H4 (cell line): ENCODE measurements around the gene TMED4. TPM values are rescaled to one million over a fixed set of nuclear protein-coding genes. Genes with fewer than 3 reads are reported as not detected.
"Not testable (repeated sequence)": the region's sequence is repeated elsewhere in the genome, so short reads cannot be mapped to it uniquely, and the experiment has no call there.

Experiments
- DNase-seq: peaks from one replicate; pipeline ENCODE4 v3.0.0-alpha.2; 2015; ENCODE audit warnings: low spot score
- total RNA-seq: library from RNA; depleted of rRNA; stranded (reverse); fragments of >200 nt; shearing (Covaris generic); gene quantifications from 2 replicates; pipeline ENCODE4 v1.2.3, GENCODE V29; 2014

TMED4 gene
- total RNA-seq, 1 experiment from 2014 or later = 289 TPM

DNA sequence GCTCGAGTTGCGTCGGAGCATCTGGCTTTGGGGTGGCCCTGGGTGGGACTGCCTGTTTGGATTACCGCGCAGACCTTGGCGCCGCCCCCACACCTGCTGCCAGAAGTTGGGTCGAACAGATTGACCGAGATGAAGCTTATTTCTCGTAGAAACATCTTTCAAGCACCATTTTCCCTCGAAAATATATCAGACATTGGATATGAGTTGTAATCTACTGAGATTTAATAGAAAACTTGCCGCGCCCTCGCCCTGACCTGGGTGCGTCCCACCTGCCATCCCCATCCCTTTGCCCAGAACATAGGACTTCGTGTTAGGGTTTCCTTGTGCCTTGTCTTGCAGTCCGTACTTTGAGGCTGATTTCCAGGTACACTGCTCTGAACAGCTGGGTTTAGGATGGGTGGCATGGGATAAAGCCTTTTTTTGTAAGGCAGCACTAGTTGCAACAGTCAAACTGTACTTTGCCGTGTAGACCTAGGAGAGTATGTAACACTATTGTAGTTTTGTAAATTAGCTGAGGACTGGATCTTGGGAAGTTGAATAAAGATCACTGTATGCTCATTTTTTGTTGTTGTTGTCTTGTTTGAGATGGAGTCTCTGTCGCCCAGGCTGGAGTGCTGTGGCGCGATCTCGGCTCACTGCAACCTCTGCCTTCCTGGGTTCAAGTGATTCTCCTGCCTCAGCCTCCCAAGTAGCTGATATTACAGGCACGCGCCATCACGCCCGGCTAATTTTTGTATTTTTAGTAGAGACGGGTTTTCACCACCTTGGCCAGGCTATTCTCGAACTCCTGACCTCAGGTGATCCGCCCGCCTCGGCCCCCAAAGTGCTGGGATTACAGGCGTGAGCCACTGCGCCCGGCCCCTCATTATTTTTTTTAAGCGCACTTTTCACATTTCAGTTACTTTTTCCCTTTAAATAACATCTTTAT is 25.4 kb upstream of the TMED4 start:
- DNase-seq = no peak

DNA sequence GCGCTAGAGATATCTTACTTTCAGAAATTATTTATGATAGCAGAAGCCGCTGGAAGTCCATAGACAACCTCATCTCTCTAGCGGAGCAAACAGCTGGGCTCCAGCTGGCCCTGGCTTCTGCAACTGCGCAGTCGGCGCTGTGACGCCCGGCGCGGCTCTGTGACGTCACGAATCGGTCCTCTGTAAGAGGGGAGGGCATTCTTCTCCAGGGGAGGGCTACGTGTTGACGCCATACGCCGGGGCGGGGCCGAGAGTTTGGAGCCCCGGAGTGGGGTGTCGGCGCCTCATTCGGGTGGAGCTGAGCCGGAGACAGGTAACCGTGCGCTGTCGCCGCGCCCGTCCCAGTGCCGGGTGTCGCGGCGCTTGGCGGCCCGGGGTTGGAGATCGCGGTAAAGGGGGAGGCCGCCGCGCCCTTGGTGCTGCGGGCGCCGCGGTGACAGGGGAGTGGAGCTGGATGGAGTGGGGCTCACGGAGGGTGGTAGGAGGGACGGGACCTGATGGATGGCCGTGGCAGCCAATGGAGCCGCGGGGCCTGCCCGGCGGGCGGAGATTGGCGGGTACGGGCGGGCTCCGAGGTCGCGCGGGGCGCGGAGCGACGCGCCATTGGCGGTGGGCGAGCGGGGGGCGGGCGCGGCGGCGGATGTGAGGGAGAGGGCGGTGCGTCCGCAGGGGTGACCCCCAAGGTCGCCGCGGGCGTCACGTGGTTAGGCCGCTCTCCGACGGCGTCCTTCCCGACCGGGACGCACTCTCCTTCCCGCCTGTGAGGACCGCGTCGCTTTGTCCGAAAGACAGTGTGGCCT is 24.5 kb upstream of the TMED4 start, which contains the start of gene OGDH:
Gene OGDH, plus strand, starts transcription at position 287 of the 800 bp plus-strand sequence. CDS start 17,717 bp downstream, outside the sequence.
- DNase-seq = peak; percentile 100

DNA sequence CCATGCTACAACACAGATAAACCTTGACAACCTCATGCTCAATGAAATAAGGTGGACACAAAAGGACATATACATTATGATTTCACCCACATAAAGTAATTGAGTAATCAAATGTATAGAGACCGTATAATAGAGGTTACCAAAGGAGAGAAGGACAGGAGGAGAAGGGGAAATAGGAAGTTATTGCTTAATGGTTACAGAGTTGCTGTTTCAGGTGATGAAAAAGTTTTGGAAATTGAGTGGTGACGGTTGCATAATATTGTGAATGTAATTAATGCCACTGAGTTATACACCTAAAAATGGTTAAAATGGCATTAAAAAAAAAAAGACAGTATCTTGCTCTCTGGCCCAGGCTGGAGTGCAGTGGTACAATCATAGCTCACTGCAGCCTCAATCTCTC is 22.9 kb upstream of the TMED4 start:
- no peak for DNase-seq

DNA sequence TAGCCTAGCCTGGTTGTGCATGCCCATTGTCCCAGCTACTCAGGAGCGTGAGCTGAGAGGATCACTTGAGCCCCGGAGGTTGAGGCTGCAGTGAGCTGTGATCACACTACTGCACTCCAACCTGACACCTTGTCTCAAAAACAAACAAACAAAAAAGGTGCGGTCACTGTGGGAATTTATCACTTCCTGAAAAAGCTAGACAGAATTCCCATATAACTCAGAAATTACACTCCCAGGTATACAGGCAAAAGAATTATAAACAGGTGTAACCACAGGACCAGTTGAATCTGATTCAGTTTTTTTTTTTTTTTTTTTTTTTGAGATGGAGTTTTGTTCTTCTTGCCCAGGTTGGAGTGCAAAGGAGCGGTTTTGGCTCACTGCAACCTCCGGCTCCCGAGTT is 21.2 kb upstream of the TMED4 start:
- no peak for DNase-seq

DNA sequence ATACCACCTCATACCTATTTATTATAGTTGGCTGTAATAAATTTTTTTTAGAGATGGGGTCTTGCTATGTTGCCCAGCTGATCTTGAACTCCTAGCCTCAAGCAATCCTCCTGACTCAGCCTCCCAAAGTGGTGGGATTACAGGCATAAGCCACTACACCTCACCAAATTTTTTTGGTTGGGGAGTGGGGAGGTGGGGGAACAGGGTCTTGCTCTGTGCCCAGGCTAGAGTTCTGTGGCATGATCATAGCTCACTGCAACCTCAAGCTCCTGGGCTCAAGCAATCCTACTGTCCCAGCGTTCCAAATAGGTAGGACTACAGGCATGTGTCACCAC is 20.5 kb upstream of the TMED4 start:
- no peak for DNase-seq

DNA sequence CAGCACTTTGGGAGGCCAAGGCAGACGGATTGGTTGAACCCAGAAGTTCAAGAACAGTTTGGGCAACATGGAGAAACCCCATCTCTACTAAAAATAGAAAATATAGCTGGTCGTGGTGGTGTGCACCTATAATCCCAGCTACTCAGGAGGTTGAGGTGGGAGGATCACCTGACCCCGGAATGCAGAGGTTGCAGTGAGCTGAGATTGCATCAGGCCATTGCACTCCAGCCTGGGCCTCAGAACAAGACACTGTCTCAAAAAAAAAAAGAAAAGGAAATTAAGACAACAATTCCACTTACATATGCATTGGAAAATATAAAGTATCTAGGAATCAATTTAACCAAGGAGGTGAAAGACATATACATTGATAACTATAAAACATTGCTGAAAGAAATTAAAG is 17.2 kb upstream of the TMED4 start:
- DNase-seq = no peak

DNA sequence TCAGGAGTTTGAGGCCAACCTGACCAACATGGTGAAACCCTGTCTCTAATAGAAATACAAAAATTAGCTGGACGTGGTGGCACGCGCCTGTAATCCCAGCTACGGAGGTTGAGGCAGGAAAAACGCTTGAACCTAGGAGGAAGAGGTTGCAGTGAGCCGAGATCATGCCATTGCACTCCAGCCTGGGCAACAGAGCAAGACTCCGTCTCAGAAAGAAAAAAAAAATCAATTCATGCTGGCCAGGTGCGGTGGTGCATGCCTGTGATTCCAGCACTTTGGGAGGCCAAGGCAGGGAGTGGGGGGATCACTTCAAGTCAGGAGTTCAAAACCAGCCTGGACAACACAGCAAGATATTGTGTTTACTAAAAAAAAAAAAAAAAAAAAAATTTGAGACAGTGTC is 15.2 kb upstream of the TMED4 start:
- not testable (repeated sequence) for DNase-seq

DNA sequence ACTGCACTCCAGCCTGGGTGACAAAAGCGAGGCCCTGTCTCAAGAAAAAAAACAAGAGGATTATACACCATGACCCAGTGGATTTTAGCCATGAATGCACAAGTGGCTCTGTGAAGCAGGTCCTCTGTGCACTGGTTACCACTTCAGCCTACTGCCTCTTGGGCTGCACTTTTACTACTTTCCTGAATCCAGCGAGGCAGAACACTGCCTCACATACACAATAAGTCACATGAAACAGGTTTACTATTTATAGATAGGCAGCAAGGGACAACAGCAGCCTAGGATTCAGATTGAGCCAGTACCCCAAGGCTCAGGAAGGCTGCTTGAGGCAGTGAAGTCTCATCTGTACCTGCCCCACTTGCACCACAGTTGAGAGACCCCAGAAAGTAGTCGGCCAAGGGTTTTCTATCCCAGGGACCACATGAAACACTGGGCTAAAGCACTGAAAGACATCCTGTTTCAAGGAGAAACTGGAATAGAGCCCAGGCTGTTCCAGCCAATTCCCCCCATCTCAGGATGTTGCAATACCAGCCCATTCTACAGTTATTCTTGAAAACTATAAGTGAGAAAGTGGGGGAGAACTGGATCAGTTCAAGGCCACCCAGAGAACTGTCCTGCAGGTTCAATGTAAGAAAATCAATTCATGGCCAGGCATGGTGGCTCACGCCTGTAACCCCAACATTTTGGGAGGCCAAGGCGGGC is 14.1 kb upstream of the TMED4 start:
- DNase-seq = no peak

DNA sequence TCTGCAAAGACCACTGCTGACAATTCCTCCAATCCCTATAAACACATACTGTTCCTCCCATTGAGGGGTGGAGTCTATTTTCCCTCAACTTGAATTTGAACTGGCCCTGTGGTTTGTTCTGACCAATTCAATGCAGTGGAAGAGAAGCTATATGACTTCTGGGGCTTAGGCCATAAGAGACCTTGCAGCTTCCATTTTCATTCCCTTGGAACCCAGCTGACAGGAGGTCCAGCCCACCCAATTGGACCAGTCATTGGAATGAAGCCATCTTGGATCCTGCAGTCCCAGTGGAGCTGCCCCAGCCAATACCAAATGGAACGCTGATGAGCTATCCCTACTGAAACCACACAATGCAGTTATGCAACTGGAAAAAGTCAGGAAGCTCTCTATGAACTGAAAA is 8.9 kb upstream of the TMED4 start:
- no peak for DNase-seq

DNA sequence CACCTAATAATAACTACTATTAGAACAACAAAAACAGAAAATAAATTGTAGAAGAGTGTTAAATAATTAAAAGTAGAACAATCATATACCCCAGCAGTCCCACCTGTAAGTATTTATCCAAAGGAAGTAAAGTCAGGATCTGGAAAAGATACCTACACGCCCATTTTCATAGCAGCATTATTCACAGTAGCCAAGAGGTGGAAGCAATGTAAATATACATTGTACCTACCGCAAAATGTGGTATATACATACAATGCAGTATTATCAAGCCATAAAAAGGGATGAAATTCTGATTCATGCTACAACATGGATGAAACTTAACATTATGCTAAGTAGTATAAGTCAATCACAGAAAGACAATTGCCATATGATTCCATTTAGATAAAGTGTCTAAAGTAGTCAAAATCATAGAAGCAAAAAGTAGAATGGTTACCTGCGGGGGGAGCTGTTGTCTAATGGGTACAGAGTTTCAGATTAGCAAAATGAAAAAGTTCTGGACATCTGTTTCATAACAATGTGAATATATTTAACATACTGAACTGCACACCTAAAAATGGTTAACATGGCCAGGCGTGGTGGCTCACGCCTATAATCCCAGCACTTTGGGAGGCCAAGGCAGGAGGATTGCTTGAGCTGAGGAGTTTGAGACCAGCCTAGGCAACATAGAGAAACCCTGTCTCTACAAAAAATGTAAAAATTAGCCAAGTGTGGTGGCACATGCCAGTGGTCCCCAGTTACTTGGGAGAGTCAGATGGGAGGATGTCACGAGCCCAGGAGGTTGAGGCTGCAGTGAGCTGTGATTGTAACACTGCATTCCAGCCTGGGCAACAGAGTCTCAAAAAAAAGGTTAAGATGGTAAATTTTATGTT is 6.0 kb upstream of the TMED4 start:
- DNase-seq = peak; percentile 69

DNA sequence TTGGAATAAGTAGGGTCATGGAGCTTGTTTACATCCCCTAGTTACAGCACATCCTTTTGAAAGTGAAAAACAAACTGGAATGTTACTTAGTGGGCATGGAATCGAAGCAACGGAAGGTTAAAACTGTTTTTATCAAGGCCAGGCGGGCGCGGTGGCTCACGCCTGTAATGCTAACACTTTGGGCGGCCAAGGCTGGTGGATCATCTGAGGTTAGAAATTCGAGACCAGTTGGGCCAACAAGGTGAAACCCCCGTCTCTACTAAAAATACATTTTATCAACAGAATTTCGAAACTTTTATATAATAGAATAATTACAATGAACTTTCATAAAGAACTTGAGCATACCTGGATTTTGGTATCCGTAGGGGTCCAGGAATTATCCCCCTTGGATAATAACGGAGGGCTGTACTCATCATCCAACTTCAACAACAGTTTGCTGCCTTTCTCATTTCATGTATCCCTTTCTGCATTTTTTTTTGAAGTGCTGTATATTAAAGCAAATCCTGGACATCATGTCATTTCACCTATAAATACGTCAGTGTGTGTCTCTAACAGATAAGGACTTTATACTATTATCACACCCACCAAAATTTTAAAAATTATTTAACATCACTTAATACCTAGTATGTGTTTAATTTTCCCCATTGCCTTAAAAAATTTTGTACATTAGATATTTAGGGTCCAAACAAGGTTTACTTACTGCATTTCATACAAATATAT is 1.3 kb upstream of the TMED4 start:
- DNase-seq = no peak

DNA sequence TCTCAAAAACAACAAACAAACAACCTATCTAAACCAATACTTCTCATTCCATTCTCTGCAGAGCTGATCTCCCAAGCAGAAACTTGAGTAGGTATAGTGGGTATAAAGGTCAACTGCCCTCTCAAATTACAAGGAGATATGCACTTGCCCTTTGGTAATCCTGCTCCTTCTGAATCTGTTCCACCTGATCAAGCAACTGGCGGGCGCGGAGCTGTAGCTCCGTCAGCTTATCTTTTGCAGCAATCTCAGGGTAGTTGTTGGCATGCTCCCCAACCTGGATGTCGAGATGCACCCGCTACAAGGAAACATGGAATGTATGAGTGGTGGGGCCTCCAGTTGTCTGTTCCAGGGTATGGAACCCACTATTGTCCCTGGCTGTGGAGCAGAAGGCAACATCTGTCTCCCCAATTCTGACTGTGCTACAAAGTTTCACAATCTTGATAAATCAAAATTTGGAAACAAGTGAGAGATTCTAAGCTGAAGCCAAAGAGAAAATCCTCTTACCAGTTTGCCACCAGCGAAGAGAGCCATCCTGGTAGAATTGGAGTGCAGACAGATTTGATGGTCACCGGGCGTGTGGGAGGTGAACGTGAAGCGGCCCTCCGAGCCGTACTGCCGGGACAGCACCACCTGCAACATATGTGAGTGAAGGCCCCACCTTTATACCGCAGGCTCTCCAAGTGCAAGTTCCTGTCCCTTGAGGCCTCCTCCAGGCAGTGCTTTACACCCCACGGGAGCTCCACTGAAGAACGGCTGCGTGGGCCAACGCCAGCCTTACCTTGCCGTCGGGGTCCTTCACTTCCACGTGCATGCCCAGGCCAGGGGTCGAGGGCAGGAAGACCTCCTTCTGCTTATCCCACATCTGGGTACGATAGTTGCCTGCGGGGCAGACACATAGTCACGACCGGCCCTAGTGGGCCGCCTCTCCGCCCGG is 819 bp downstream of the TMED4 start:
- no peak for DNase-seq

DNA sequence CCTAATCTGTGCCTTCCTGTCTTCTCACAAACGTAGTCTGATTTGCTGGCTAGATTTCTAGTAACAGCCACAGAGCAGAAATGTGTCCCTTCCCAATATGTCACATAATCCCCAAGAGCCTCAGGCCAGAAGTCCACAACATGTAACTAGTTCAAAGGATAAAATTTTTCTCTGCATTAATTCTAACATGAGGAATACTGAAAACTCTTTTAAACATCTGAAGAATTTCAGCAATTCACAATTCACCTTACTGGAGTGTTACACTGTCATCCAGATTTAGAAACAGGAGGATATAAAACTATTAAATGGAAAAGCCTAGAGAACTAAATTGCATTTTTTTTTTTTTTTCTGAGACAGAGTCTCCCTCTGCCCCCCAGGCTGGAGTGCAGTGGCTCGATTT is 5.8 kb downstream of the TMED4 start:
- DNase-seq = no peak

DNA sequence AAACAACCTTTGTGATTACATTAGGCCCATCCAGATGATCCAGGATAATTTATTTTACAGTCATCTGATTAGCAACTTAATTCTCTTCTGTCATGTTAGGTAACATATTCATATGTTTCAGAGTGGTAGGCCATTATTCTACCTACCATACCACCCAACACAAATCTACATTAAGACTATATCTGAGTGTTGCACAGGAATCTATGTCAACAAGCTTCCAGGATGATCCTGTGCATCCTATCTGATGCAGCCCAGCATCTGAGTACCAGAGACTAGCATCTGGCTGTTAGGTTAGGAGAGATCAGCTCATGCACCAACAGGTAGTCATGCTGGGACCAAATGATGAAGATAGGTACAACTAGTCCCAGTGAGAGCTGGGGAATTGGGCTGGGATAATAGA is 7.0 kb downstream of the TMED4 start:
- no peak for DNase-seq

DNA sequence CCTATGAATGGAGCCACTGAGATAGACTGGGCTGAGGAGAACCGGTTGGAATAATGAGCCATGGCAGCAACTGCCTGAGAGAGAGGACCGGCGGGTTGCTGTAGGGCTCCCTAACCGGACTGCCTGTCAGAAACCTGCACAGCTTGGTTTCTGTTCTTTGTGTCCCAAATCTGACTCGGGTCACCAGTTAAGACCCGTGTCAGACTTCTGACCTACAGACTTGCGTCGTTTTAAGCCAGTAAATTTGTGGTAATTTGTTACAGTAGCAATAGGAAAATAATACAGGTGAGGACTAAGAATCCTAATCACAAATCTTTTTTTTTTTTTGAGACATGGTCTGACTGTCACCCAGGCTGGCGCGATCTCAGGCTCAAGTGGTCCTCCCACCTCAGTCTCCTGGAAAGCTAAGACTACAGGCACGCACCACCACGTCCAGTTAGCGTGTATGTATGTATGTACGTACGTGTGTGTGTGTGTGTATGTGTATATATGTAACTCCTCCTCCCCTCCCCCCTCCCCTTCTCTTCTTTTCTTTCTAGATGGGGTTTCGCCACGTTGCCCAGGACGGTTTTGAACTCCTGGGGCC is 7.7 kb downstream of the TMED4 start:
- no peak for DNase-seq

DNA sequence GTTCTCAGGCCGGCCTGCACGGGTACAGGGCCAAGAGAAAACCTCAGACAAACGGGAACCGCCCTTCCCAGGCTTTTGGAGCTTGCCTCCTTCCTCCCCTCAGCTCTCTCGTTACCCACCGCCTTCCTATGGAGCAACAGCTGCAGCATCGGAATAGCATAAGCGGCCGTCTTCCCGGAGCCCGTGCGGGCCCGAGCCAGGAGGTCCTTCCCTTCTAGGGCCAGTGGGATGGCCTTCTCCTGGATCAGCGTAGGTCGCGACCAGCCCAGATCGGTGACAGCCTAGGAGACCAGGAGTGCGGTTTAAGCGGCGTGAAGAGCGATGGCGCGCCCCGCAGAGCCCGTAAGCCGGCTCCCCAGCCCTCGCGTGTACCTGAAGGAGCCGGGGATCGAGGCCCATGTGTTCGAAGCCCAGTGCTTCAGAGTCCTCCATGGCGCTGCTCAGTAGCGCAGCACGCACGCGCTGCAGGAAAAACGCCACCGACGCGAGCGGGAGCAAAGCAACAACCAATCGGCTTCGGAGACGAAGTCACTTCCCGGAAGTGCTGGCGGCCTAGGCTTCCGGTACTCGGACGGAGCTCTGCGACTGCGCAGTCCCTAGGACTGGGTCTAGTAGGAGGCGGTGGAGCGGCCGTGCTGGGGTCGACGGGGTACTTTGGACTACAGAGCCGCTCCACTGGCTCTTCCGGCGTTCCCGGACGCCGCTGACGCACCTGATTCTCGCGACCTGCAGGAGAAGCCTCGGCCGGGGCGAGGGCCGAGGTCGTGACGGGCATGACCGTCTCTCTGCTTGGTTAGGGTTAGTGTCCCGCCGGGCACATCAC is 8.4 kb downstream of the TMED4 start, which contains the start of gene DDX56:
Gene DDX56, minus strand, starts transcription at position 445 of the 823 bp plus-strand sequence. Its CDS starts 13 bp downstream, at position 432.
- peak; percentile 99 for DNase-seq

DNA sequence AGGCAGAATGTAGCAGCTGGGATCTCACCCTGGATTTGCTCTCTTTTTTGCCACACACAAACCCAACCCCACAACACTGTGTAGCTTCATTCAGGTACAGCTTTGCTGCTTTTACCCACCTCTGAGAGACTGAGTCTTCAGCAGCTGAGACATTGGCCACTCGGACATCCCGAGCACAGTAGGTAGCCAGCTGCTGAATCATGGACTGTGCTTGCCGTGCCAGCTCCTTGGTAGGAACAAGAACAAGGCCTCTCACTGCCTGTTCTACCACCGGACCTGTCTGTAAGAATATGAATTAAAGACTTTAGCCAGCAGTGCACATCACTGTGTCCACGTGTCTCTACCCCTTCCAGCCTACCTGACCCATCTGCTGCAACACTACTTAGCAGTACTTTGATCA is 9.3 kb downstream of the TMED4 start:
- no peak for DNase-seq

DNA sequence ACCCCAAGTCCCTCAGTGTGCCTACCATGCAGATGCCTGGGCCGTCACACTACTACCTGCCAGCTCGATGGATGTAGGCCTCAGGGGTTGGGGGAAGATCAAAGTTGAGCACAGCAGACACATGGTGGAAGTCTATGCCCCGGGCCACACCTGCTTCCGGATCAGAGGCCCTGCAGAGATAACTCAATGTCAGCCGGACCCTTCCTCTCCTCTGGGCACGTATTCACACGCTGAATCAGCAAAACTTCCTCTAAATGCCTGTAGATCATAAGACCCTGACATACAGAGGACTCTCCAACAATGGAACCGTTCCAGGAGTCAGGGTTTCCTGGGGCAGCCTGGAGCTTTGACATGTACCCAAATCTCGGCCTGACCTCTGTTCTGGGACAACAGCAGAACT is 12.1 kb downstream of the TMED4 start:
- no peak for DNase-seq
